Transverse colon (tissue), 4 donors: ENCODE measurements around the gene LNX2. TPM values are rescaled to one million over a fixed set of nuclear protein-coding genes. Genes with fewer than 3 reads are reported as not detected.

ENCODE experiments used
- DNase-seq: peaks from one replicate; pipeline ENCODE4 v3.0.0-alpha.2; 2019
- H3K27ac ChIP-seq, 4 donors: fragments of 200-600 bp; sonication (generic); 2 replicates each; pipeline ENCODE4 v1.5.1; 2016 to 2018; ENCODE audit warnings: inconsistent platforms in 4 of 4
- H3K27me3 ChIP-seq: fragments of 200-600 bp; sonication (generic); 2 replicates; pipeline ENCODE4 v1.5.1; 2017; ENCODE audit warnings: inconsistent platforms
- H3K36me3 ChIP-seq, 4 donors: fragments of 200-600 bp; sonication (generic); 2 replicates each; pipeline ENCODE4 v1.5.1; 2017 to 2019; ENCODE audit warnings: inconsistent platforms in 4 of 4
- H3K4me1 ChIP-seq, 4 donors: fragments of 200-600 bp; sonication (generic); 2 replicates each; pipeline ENCODE4 v1.5.1; 2017 to 2020; ENCODE audit warnings: inconsistent platforms in 4 of 4
- H3K4me3 ChIP-seq, 4 donors: fragments of 200-600 bp; sonication (generic); 1 replicate in 1 of 4; 2 replicates in 3 of 4; pipeline versions ENCODE4 v1.5.1 to v1.6.1; 2017 to 2019; ENCODE audit warnings: inconsistent platforms in 4 of 4
- H3K9me3 ChIP-seq, 2 donors: fragments of 200-600 bp; sonication (generic); 2 replicates each; pipeline ENCODE4 v1.5.1; 2017 to 2019; ENCODE audit warnings: inconsistent platforms in 2 of 2
- EP300 ChIP-seq: sonication (generic); formaldehyde crosslinking; IDR thresholded peaks from one replicate; pipeline ENCODE4 v1.6.1; 2017; ENCODE audit warnings: antibody characterized with exemption, low read depth
- POLR2A ChIP-seq: fragments of 450-650 bp; IDR thresholded peaks from one replicate; pipeline ENCODE4 v1.6.1; 2016; ENCODE audit warnings: antibody characterized with exemption, mild to moderate bottlenecking, moderate library complexity
- POLR2AphosphoS5 ChIP-seq, 3 donors: sonication (generic); formaldehyde crosslinking; IDR thresholded peaks; one replicate each; pipeline ENCODE4 v1.6.1; 2016; ENCODE audit warnings: antibody characterized with exemption in 3 of 3
- WGBS, 2 donors: methylation state at CpG; one replicate each; pipeline ENCODE4 v1.1.5; 2018; ENCODE audit warnings: low coverage in 1 of 2; 5-methylcytosine and 5-hydroxymethylcytosine counted together
- in situ Hi-C, 4 donors: fragments of 200-750 bp; cut with MboI; loops; one replicate each; pipeline versions ENCODE4 v1.15.0 to v1.15.1; 2017; ENCODE audit warnings: low sequenced_read_pairs in 3 of 4, low pct_ligation_motif_present in 1 of 4, low pct_unique_long_range_greater_than_20kb in 1 of 4
- intact Hi-C: fragments of 100-400 bp; cut with DNase I; formaldehyde crosslinking; loops from one replicate; pipeline ENCODE4 v1.15.1; 2023; ENCODE audit warnings: low total_unique reads
- total RNA-seq, 4 donors: library from RNA; depleted of rRNA; stranded (reverse); fragments of >200 nt; gene quantifications; one replicate each; pipeline ENCODE4 v1.1.0, GENCODE V29; 2016
- TF ChIP-seq, protein P1 (sequence below), 5 experiments: fragments of 200-600 bp in 3 of 5; fragments of 450-650 bp in 2 of 5; sonication (generic) in 3 of 5; IDR thresholded peaks; 1 replicate in 2 of 5; 2 replicates in 3 of 5; pipeline ENCODE4 v1.5.1; 2016 to 2017; ENCODE audit warnings: antibody characterized with exemption in 5 of 5, inconsistent platforms in 3 of 5, mild to moderate bottlenecking in 2 of 5, moderate library complexity in 1 of 5

The LNX2 gene
- total RNA-seq, 4 donors from 2014 or later: 1.8 to 29.6 (median 18.9) TPM

DNA sequence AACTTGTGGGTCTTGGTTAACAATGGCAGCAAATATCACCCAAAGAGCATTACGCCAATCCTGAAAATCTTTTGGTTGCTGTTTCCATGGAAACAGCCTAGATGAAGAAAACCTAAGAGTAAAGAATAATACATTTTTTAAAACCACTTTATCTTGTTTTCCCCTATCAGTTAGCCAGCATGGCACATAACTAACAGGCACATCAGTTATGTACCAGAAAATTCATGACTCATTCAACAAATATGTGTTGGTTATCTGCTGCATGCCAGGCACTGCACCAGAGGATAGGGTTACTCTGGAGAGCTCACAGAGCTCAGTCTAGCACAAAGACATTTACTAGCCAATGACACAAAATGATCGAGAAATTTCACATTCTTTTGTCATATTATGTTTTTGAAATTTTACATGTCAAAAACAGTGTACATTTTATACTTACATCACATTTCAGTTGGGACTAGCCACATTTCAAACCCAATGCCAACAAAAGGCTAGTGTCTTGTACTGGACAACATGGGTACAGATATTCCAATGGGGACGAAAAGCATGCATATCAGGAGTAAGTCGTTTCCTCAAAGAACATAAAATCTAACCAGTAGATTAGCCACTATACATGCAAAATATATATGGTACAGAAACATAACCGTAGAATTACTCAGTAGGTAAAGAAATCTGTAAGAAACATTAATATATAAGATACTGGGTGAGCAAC is 20.3 kb downstream of the LNX2 start:
- intact Hi-C loops (no loop called here), in situ Hi-C loops (no loop called here)
- WGBS, 2 donors: 71 to 75% methylated on average over 5 of the region's 5 CpGs
- H3K9me3 ChIP-seq: no peaks in the 10 kb centered on the region
- TF ChIP-seq POLR2A (no peak), EP300 (no peak), POLR2AphosphoS5 (IDR thresholded peaks at IDR 0.05) (no peak)
- TF ChIP-seq, protein P1, sequence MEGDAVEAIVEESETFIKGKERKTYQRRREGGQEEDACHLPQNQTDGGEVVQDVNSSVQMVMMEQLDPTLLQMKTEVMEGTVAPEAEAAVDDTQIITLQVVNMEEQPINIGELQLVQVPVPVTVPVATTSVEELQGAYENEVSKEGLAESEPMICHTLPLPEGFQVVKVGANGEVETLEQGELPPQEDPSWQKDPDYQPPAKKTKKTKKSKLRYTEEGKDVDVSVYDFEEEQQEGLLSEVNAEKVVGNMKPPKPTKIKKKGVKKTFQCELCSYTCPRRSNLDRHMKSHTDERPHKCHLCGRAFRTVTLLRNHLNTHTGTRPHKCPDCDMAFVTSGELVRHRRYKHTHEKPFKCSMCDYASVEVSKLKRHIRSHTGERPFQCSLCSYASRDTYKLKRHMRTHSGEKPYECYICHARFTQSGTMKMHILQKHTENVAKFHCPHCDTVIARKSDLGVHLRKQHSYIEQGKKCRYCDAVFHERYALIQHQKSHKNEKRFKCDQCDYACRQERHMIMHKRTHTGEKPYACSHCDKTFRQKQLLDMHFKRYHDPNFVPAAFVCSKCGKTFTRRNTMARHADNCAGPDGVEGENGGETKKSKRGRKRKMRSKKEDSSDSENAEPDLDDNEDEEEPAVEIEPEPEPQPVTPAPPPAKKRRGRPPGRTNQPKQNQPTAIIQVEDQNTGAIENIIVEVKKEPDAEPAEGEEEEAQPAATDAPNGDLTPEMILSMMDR (IDR thresholded peaks at IDR 0.05): no peak
- DNase-seq: no peak
- H3K36me3 ChIP-seq: no peaks in the 10 kb centered on the region
- H3K27ac ChIP-seq: no peak overlapping the region
- H3K4me1 ChIP-seq: peaks cover 0 to 28% (median 2%) of the 10 kb centered on the region in 4 donors
- no peak overlapping the region for H3K4me3 ChIP-seq
- no peaks in the 10 kb centered on the region for H3K27me3 ChIP-seq

DNA sequence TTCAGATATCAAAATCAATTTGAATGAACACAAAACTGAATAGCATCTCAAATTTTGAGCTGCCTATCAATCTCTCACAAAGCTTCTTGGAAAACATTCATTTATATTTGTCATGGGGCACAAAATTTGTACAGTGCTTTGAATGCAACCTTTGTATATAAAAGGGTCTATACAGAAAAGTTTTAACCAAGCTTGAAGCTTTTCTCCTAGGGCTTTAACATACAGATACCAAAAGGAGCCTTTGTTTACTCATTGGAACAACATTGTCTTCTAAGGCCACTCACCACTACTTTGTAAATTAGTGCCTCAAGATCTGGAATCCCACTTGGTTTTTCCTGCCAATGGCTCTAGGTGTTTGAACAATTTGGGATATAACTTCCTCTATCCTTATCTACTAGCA is 21.2 kb downstream of the LNX2 start:
- Histone ChIP-seq H3K36me3 (no peaks in the 10 kb centered on the region), H3K4me3 (no peak overlapping the region), H3K27ac (no peak overlapping the region), H3K4me1 (peaks cover 0 to 35% (median 2%) of the 10 kb centered on the region in 4 donors), H3K27me3 (no peaks in the 10 kb centered on the region), H3K9me3 (no peaks in the 10 kb centered on the region)
- TF ChIP-seq, protein P1 (IDR thresholded peaks at IDR 0.05): no peak
- TF ChIP-seq EP300 (no peak), POLR2AphosphoS5 (IDR thresholded peaks at IDR 0.05) (no peak), POLR2A (no peak)
- intact Hi-C loops (no loop called here), in situ Hi-C loops (no loop called here)
- no peak for DNase-seq

DNA sequence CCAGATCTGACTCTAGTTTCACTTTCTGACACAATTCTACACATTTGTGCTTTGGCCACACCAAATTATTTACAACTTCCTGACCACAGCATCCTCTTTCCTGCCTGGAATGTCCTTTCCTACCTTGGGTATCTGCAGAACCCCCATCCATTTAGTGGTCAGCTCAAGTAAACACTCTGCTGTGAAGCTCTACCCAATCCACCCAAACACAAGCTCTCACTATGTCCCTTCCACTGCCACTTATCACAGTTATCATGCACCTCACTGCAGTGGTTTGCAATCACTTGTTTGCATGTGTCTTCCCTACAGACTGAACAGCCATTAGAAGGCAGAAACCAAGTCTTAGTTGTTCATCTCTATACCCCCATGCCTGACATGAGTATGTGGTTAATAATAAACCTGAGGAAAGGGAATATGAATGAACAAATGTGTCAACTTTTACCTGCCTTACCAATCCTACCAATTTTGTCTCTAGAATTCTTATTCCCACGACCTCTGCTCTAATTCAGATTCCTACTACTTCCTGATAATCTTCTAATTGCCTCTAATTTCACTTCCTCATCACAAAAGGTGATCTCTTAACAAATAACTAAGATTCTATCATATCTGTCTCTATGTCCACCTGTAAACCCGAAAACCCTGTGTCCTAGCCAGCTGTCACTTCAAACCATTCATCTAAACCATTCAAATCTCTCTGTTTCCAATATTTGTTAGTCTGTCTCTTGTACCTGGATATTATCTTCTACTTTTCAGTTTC is 25.1 kb downstream of the LNX2 start:
- no peak overlapping the region for H3K27ac ChIP-seq
- no peaks in the 10 kb centered on the region for H3K36me3 ChIP-seq
- in situ Hi-C loops (no loop called here), intact Hi-C loops (no loop called here)
- no peaks in the 10 kb centered on the region for H3K9me3 ChIP-seq
- DNase-seq: no peak
- WGBS, 2 donors: 57 to 80% methylated on average over 2 of the region's 2 CpGs
- no peaks in the 10 kb centered on the region for H3K27me3 ChIP-seq
- TF ChIP-seq POLR2A (no peak), EP300 (no peak), POLR2AphosphoS5 (IDR thresholded peaks at IDR 0.05) (no peak)
- TF ChIP-seq, protein P1 (IDR thresholded peaks at IDR 0.05): no peak
- H3K4me1 ChIP-seq: peaks cover 0 to 34% (median 2%) of the 10 kb centered on the region in 4 donors
- no peak overlapping the region for H3K4me3 ChIP-seq

DNA sequence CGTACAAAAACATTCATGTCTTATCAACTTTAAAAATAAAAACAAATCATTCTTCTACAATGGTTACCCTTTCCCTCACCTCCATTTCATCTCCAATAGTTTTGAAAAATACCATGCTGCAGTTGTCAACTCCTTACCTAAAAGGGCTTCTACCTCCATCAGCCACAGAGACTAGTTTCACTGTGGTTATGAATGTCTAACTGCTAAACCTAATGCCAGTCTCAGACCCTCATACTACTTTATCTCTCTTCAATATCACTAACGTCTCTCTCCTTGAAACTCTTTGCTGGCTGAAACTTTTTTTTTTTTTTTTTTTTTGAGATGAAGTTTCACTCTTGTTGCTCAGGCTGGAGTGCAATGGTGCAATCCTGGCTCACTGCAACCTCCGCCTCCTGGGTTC is 27.1 kb downstream of the LNX2 start:
- in situ Hi-C loops: no loop called here
- WGBS, 2 donors: 77 to 85% methylated on average over 2 to 3 of the region's 3 CpGs
- TF ChIP-seq, protein P1 (IDR thresholded peaks at IDR 0.05): no peak
- TF ChIP-seq EP300 (no peak), POLR2A (no peak)

More for the DNA sequence above, 27.1 kb downstream of the LNX2 start:
- DNase-seq: no peak
- no peaks in the 10 kb centered on the region for H3K36me3 ChIP-seq
- no peaks in the 10 kb centered on the region for H3K27me3 ChIP-seq
- intact Hi-C loops: no loop called here
- H3K4me1 ChIP-seq: peaks cover 0 to 20% (median 2%) of the 10 kb centered on the region in 4 donors
- no peak overlapping the region for H3K4me3 ChIP-seq
- H3K9me3 ChIP-seq: no peaks in the 10 kb centered on the region
- H3K27ac ChIP-seq: no peak overlapping the region
